SK-N-SH (cell line): ENCODE results near the gene RND2. TPM values are rescaled to one million over a fixed set of nuclear protein-coding genes. Genes with fewer than 3 reads are reported as not detected.
"Not testable (repeated sequence)": the region's sequence is repeated elsewhere in the genome, so short reads cannot be mapped to it uniquely, and the experiment has no call there.

ENCODE experiments used
- CTCF ChIA-PET: fragments of 300-600, 350-600 bp; formaldehyde crosslinking; extraction: SDS; loops from one replicate; lab custom pipeline; 2021; lab: Yijun Ruan, JAX
- POLR2A ChIA-PET: fragments of 350-600 bp; sonication (Branson Sonifier 250); formaldehyde crosslinking; extraction: SDS; loops from one replicate; lab custom pipeline; 2020; ENCODE audit warnings: antibody characterized with exemption, inconsistent platforms; lab: Yijun Ruan, JAX
- DNase-seq: peaks from one replicate; pipeline ENCODE4 v3.0.0; 2012
- H2AFZ ChIP-seq: fragments of 200-600 bp; sonication (generic); 2 replicates; pipeline ENCODE4 v1.8.1; 2016; ENCODE audit warnings: antibody characterized with exemption, mild to moderate bottlenecking, low read depth
- H3F3A ChIP-seq: fragments of 200-600 bp; sonication (generic); replicated peaks from 2 replicates; pipeline ENCODE3; 2016; ENCODE audit warnings: antibody characterized with exemption, mild to moderate bottlenecking; ENCODE audit not compliant: insufficient read depth
- H3K27ac ChIP-seq, 2 experiments: fragments of 200-500 bp in 1 of 2; fragments of 200-600 bp in 1 of 2; sonication (Bioruptor generic) in 1 of 2; sonication (generic), shearing (Covaris generic) in 1 of 2; 2 replicates each; pipeline versions ENCODE4 v1.5.1 to v1.6.1; 2014 to 2016; ENCODE audit warnings: low read depth in 2 of 2, inconsistent platforms in 1 of 2, low read length in 1 of 2, mild to moderate bottlenecking in 1 of 2, mixed read lengths in 1 of 2
- H3K27me3 ChIP-seq: fragments of 200-600 bp; sonication (generic), shearing (Covaris generic); 2 replicates; pipeline ENCODE4 v1.6.1; 2016; ENCODE audit warnings: mixed run types; ENCODE audit not compliant: insufficient read depth
- H3K36me3 ChIP-seq, 2 experiments: fragments of 200-500 bp in 1 of 2; fragments of 200-600 bp in 1 of 2; sonication (Bioruptor generic) in 1 of 2; sonication (generic) in 1 of 2; replicated peaks in 1 of 2; 2 replicates each; pipeline versions ENCODE3 to v1.5.1; 2014 to 2016; ENCODE audit warnings: low read length in 1 of 2, mild to moderate bottlenecking in 1 of 2; ENCODE audit not compliant: insufficient read depth in 2 of 2, control insufficient read depth in 1 of 2
- H3K4me1 ChIP-seq, 2 experiments: fragments of 200-500 bp in 1 of 2; fragments of 200-600 bp in 1 of 2; sonication (Bioruptor generic) in 1 of 2; sonication (generic), shearing (Covaris generic) in 1 of 2; 2 replicates each; pipeline versions ENCODE4 v1.5.1 to v1.6.1; 2014 to 2016; ENCODE audit warnings: low read depth in 1 of 2, low read length in 1 of 2, mixed run types in 1 of 2; ENCODE audit not compliant: insufficient read depth in 2 of 2, control insufficient read depth in 1 of 2
- H3K4me2 ChIP-seq: fragments of 200-600 bp; sonication (generic), shearing (Covaris generic); 2 replicates; pipeline ENCODE4 v1.6.1; 2017; ENCODE audit warnings: mixed run types
- H3K4me3 ChIP-seq, 2 experiments: fragments of 200-500 bp in 1 of 2; fragments of 200-600 bp in 1 of 2; sonication (Bioruptor generic) in 1 of 2; sonication (generic), shearing (Covaris generic) in 1 of 2; 2 replicates each; pipeline versions ENCODE4 v1.5.1 to v1.8.1; 2014 to 2016; ENCODE audit warnings: low read depth in 2 of 2, inconsistent platforms in 1 of 2, low read length in 1 of 2, mild to moderate bottlenecking in 1 of 2, mixed read lengths in 1 of 2, moderate library complexity in 1 of 2
- H3K79me2 ChIP-seq: fragments of 200-600 bp; sonication (generic); 2 replicates; pipeline ENCODE4 v1.8.1; 2017; ENCODE audit warnings: mild to moderate bottlenecking; ENCODE audit not compliant: insufficient read depth
- H3K9ac ChIP-seq: fragments of 200-600 bp; sonication (generic); 2 replicates; pipeline ENCODE4 v1.6.1; 2017; ENCODE audit warnings: mixed run types
- H3K9me2 ChIP-seq: fragments of 200-600 bp; sonication (generic); 2 replicates; pipeline ENCODE4 v1.6.1; 2017; ENCODE audit warnings: mixed run types
- H3K9me3 ChIP-seq: fragments of 200-600 bp; sonication (generic); 2 replicates; pipeline ENCODE4 v1.6.1; 2017; ENCODE audit warnings: mixed run types, mild to moderate bottlenecking, moderate library complexity
- H4K20me1 ChIP-seq: fragments of 200-600 bp; sonication (generic); 2 replicates; pipeline ENCODE4 v1.6.1; 2017; ENCODE audit warnings: mild to moderate bottlenecking, mixed run types; ENCODE audit not compliant: insufficient read depth
- EZH2phosphoT487 ChIP-seq: fragments of 200-600 bp; sonication (generic); IDR thresholded peaks from 2 replicates; pipeline ENCODE4 v1.6.1; 2017; ENCODE audit warnings: low read depth, mixed run types, mild to moderate bottlenecking, antibody characterized with exemption, moderate library complexity, borderline replicate concordance
- GABPA ChIP-seq: IDR thresholded peaks from 2 replicates; pipeline ENCODE4 v1.4.0; 2012; ENCODE audit warnings: low read depth, mild to moderate bottlenecking
- NFIC ChIP-seq: IDR thresholded peaks from 2 replicates; pipeline ENCODE4 v1.4.0; 2012; ENCODE audit warnings: borderline replicate concordance
- RXRA ChIP-seq: IDR thresholded peaks from 2 replicates; pipeline ENCODE4 v1.4.0; 2012; ENCODE audit warnings: low read depth, mild to moderate bottlenecking, borderline replicate concordance
- YY1 ChIP-seq: IDR thresholded peaks from 2 replicates; pipeline ENCODE4 v1.4.0; 2012; ENCODE audit warnings: low read depth, mild to moderate bottlenecking
- WGBS: methylation state at CpG from one replicate; pipeline ENCODE4 v1.1.6; 2017; ENCODE audit warnings: low lambda C conversion rate; 5-methylcytosine and 5-hydroxymethylcytosine counted together
- polyA plus RNA-seq, 3 experiments: library from polyadenylated mRNA; depleted of rRNA; stranded (reverse); fragments of >200 nt; gene quantifications; 2 replicates each; pipeline ENCODE4 v1.2.3, GENCODE V29; 2012
- TF ChIP-seq, protein P1 (sequence below): IDR thresholded peaks from 2 replicates; pipeline ENCODE4 v1.6.1; 2012; ENCODE audit warnings: mild to moderate bottlenecking, low read depth, low read length, moderate library complexity

The RND2 gene
- polyA plus RNA-seq, 1 of the 3 experiments (the other 2 are of a cell fraction) = 8.9 TPM

DNA sequence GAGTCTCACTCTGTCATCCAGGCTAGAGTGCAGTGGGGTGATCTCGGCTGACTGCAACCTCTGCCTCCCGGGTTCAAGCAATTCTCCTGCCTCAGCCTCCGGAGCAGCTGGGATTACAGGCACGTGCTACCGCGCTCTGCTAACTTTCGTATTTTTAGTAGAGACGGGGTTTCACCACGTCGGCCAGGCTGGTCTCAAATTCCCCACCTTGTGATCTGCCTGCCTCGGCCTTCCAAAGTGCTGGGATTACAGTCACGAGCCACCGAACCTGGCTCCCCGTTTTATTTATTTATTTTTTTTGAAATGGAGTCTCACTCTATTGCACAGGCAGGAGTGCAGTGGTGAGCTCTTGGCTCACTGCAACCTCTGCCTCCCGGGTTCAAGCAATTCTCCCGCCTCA, 49.3 kb upstream of the RND2 start:
- H3K9me2 ChIP-seq, H3K9ac ChIP-seq, H4K20me1 ChIP-seq, DNase-seq, H3K4me1 ChIP-seq, H3K36me3 ChIP-seq, H3F3A ChIP-seq, H3K4me3 ChIP-seq, H2AFZ ChIP-seq, H3K27me3 ChIP-seq, POLR2A ChIA-PET, H3K4me2 ChIP-seq, H3K27ac ChIP-seq, H3K9me3 ChIP-seq, H3K79me2 ChIP-seq: not testable (repeated sequence)
- CTCF ChIA-PET = interaction anchor here (1.2 kb wide), 1 partner anchor 22 kb away, joined by 3 read pairs; the partner anchor contains the start of gene RPL27
- WGBS = 85% methylated on average over 16 of the region's 16 CpGs

DNA sequence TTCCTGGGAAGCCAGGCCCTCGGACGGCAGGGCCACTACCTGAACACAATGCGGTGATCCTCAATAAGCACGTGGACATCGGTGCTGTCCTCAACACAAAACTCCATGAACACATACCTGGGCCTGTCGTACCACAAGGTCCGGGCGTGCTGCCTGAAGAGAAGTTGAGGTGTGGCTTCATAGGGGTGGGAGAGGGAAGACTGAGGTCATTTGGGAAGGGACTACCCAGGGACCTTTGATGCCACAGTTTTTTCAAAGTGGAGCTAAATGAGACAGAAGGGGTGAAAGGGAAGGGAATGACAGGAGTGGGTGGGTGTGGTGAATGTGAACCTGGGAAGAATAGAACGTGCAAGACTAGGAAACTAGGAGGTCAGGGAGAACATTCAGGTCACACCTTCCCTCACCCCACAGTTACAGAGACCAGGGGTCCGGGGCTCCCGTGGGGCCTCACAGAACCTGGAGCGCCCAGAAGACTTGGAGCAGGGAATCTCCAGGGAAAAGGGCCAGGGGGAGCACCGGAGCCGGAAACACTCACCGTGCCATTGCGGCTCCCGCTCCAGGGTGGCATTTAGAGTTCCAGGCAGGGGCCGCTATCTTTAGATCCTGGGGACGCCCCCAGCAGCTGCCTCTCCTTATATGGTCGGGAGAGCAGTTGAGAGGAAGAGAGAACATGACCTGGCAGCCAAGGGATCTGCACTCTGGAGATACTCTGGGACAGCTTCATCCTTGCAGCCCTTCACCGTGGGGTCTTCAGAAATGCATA, 45.3 kb upstream of the RND2 start, which contains the start of gene PTGES3L:
Gene PTGES3L (minus strand): TSS at position 570 of the 763 bp plus-strand sequence. CDS start 27 bp downstream, at position 543.
- DNase-seq = peak; percentile 91
- H3F3A ChIP-seq = peaks cover 8% of the 10 kb centered on the region
- peaks cover 10 to 12% of the 10 kb centered on the region in 2 experiments; a peak in 2 of 4 replicates for H3K4me1 ChIP-seq
- no peaks in the 10 kb centered on the region for H3K9me2 ChIP-seq
- H3K27ac ChIP-seq = peak within 1 kb of the TSS; percentile 69 to 87
- H3K4me2 ChIP-seq = peak within 1 kb of the TSS; percentile 81
- CTCF ChIA-PET = interaction anchor here (1.6 kb wide), 1 partner anchor 18 kb away, joined by 9 read pairs; the partner anchor contains the start of gene RPL27
- peak within 1 kb of the TSS; percentile 90 for H2AFZ ChIP-seq
- H3K79me2 ChIP-seq = peaks cover 44% of the 10 kb centered on the region
- POLR2A ChIA-PET = interaction anchor here (0.6 to 1.8 kb wide), 3 partner anchors 15 to 186 kb away, joined by 3 to 11 read pairs (median 5); partner anchors contain the start of gene RPL27
- peak within 1 kb of the TSS; percentile 81 for H3K9ac ChIP-seq
- peaks cover 5% of the 10 kb centered on the region; the same call in 1 of the 2 replicates for H4K20me1 ChIP-seq
- no peaks in the 10 kb centered on the region for H3K9me3 ChIP-seq
- TF ChIP-seq RXRA = no peak
- no peak for TF ChIP-seq NFIC
- TF ChIP-seq, protein P1, sequence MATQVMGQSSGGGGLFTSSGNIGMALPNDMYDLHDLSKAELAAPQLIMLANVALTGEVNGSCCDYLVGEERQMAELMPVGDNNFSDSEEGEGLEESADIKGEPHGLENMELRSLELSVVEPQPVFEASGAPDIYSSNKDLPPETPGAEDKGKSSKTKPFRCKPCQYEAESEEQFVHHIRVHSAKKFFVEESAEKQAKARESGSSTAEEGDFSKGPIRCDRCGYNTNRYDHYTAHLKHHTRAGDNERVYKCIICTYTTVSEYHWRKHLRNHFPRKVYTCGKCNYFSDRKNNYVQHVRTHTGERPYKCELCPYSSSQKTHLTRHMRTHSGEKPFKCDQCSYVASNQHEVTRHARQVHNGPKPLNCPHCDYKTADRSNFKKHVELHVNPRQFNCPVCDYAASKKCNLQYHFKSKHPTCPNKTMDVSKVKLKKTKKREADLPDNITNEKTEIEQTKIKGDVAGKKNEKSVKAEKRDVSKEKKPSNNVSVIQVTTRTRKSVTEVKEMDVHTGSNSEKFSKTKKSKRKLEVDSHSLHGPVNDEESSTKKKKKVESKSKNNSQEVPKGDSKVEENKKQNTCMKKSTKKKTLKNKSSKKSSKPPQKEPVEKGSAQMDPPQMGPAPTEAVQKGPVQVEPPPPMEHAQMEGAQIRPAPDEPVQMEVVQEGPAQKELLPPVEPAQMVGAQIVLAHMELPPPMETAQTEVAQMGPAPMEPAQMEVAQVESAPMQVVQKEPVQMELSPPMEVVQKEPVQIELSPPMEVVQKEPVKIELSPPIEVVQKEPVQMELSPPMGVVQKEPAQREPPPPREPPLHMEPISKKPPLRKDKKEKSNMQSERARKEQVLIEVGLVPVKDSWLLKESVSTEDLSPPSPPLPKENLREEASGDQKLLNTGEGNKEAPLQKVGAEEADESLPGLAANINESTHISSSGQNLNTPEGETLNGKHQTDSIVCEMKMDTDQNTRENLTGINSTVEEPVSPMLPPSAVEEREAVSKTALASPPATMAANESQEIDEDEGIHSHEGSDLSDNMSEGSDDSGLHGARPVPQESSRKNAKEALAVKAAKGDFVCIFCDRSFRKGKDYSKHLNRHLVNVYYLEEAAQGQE = no peak
- TF ChIP-seq YY1 = no peak
- no peak for TF ChIP-seq EZH2phosphoT487
- TF ChIP-seq GABPA = peak; percentile 51
- H3K4me3 ChIP-seq = peak within 1 kb of the TSS; percentile 71 to 97
- H3K27me3 ChIP-seq = no peaks in the 10 kb centered on the region
- H3K36me3 ChIP-seq = peaks cover 0 to 2% of the 10 kb centered on the region in 2 experiments
- 54% methylated on average over 14 of the region's 21 CpGs for WGBS
